Aorta (tissue), 5 donors: ENCODE data around the gene PRSS36. TPM values are rescaled to one million over a fixed set of nuclear protein-coding genes. Genes with fewer than 3 reads are reported as not detected.

ENCODE experiments used
- ATAC-seq: fragments of 200-7000 bp; cut with Tn5 transposase; one replicate; pipeline ENCODE4 v1.9.1; 2022; ENCODE audit warnings: moderate library complexity; ENCODE audit not compliant: low FRiP score
- DNase-seq, 2 donors: peaks; one replicate each; pipeline ENCODE4 v3.0.0-alpha.2; 2020
- H3K27ac ChIP-seq, 2 donors: one replicate each; pipeline ENCODE4 v1.5.1; 2013; ENCODE audit warnings: low read length in 2 of 2, mild to moderate bottlenecking in 2 of 2, moderate library complexity in 2 of 2, control low read depth in 1 of 2, inconsistent platforms in 1 of 2, low read depth in 1 of 2
- H3K27me3 ChIP-seq, 2 donors: one replicate each; pipeline ENCODE4 v1.6.1; 2013; ENCODE audit warnings: control low read depth in 1 of 2, low read length in 1 of 2, mild to moderate bottlenecking in 1 of 2, moderate library complexity in 1 of 2; ENCODE audit not compliant: insufficient read depth in 2 of 2, control insufficient read depth in 1 of 2
- H3K36me3 ChIP-seq, 2 donors: one replicate each; pipeline ENCODE4 v1.6.1; 2013; ENCODE audit warnings: control low read depth in 1 of 2, low read length in 1 of 2, mild to moderate bottlenecking in 1 of 2; ENCODE audit not compliant: insufficient read depth in 2 of 2, control insufficient read depth in 1 of 2
- H3K4me1 ChIP-seq, 2 donors: one replicate each; pipeline ENCODE4 v1.6.1; 2013; ENCODE audit warnings: low read length in 2 of 2, control low read depth in 1 of 2, mild to moderate bottlenecking in 1 of 2, moderate library complexity in 1 of 2; ENCODE audit not compliant: insufficient read depth in 2 of 2, control insufficient read depth in 1 of 2
- H3K4me3 ChIP-seq, 2 donors: one replicate each; pipeline ENCODE4 v1.5.1; 2013; ENCODE audit warnings: low read length in 2 of 2, control low read depth in 1 of 2, mild to moderate bottlenecking in 1 of 2
- H3K9me3 ChIP-seq: one replicate; pipeline ENCODE4 v1.6.1; 2013; ENCODE audit warnings: mild to moderate bottlenecking, low read length; ENCODE audit not compliant: control insufficient read depth
- WGBS, 2 donors: extraction: QIAGEN DNeasy Blood & Tissue Kit; methylation state at CpG; one replicate each; pipeline ENCODE4 v1.1.7; 2013; 5-methylcytosine and 5-hydroxymethylcytosine counted together
- intact Hi-C, 2 donors: fragments of 100-400 bp; cut with DNase I; formaldehyde crosslinking; loops; one replicate each; pipeline versions ENCODE4 v1.14.2 to v1.15.0; 2022
- polyA plus RNA-seq, 2 donors: library from polyadenylated mRNA; stranded (reverse); fragments of 200-250 nt; gene quantifications; one replicate each; pipeline ENCODE4 v1.2.3, GENCODE V29; 2013
- total RNA-seq, 2 donors: library from RNA; stranded (reverse); fragmentation: NEBNext Ultra II Directional; extraction: Animal tissue kit (Norgen Biotek cat#: 25700); gene quantifications; one replicate each; pipeline ENCODE4 v1.2.1, GENCODE V29; 2021
- donor health status: healthy with polysubstance abuse.
- donor health status: Bipolar disorder and iron deficiency.
- donor health status: DM: no; HTN: no; CAD: no.
- donor health status: DM: no; HTN: no; CAD: no.
- donor health status: DM: yes; HTN: yes; CAD: no.

PRSS36 gene
- total and polyA plus RNA-seq, 4 donors = 3.5 to 8.8 (median 4.7) TPM

GRCh38 chr16:31128711-31129567, 20.9 kb downstream of the PRSS36 start:
- intact Hi-C loops = no loop called here
- DNase-seq = peak in 1 of 2 donors; percentile 70
- 80 to 83% methylated on average over 14 of the region's 14 CpGs for WGBS, 2 donors
- H3K9me3 ChIP-seq = no peaks in the 10 kb centered on the region
- no peaks in the 10 kb centered on the region for H3K27me3 ChIP-seq
- peak; percentile 45 for ATAC-seq
- H3K4me1 ChIP-seq = no peaks in the 10 kb centered on the region
- H3K36me3 ChIP-seq = peaks cover 0 to 8% of the 10 kb centered on the region in 2 donors
- no peak overlapping the region for H3K4me3 ChIP-seq
- no peak overlapping the region for H3K27ac ChIP-seq

GRCh38 chr16:31127182-31127581, 22.7 kb downstream of the PRSS36 start:
- H3K4me3 ChIP-seq = no peak overlapping the region
- ATAC-seq (no peak), DNase-seq (no peak)
- H3K36me3 ChIP-seq = peaks cover 0 to 8% of the 10 kb centered on the region in 2 donors
- H3K4me1 ChIP-seq = no peaks in the 10 kb centered on the region
- H3K27ac ChIP-seq = no peak overlapping the region
- intact Hi-C loops = no loop called here
- H3K27me3 ChIP-seq = no peaks in the 10 kb centered on the region
- H3K9me3 ChIP-seq = no peaks in the 10 kb centered on the region
- WGBS, 2 donors = 91 to 92% methylated on average over 13 of the region's 13 CpGs

GRCh38 chr16:31125844-31126243, 24.0 kb downstream of the PRSS36 start:
- intact Hi-C loops = no loop called here
- no peak overlapping the region for H3K4me3 ChIP-seq
- no peaks in the 10 kb centered on the region for H3K4me1 ChIP-seq
- ATAC-seq = no peak
- 93 to 95% methylated on average over 3 of the region's 3 CpGs for WGBS, 2 donors
- H3K9me3 ChIP-seq = no peaks in the 10 kb centered on the region
- H3K36me3 ChIP-seq = peaks cover 2 to 5% of the 10 kb centered on the region in 2 donors
- no peaks in the 10 kb centered on the region for H3K27me3 ChIP-seq
- no peak overlapping the region for H3K27ac ChIP-seq
- DNase-seq = no peak

- H3K9me3 ChIP-seq = no peaks in the 10 kb centered on the region
- 90 to 92% methylated on average over 16 of the region's 16 CpGs for WGBS, 2 donors
- no peak overlapping the region for H3K27ac ChIP-seq
- H3K36me3 ChIP-seq = peaks cover 1 to 5% of the 10 kb centered on the region in 2 donors
- H3K4me1 ChIP-seq = peaks cover 0 to 4% of the 10 kb centered on the region in 2 donors
- intact Hi-C loops = no loop called here
- ATAC-seq = no peak
- no peaks in the 10 kb centered on the region for H3K27me3 ChIP-seq
- DNase-seq = no peak
- no peak overlapping the region for H3K4me3 ChIP-seq
Observed at GRCh38 chr16:31120129-31120528, 29.7 kb downstream of the PRSS36 start.

- no peaks in the 10 kb centered on the region for H3K9me3 ChIP-seq
- H3K27me3 ChIP-seq = no peaks in the 10 kb centered on the region
- peaks cover 0 to 4% of the 10 kb centered on the region in 2 donors for H3K4me1 ChIP-seq
- no peak for ATAC-seq
- H3K27ac ChIP-seq = peak overlapping the region; percentile 84 to 93
- peaks cover 1 to 5% of the 10 kb centered on the region in 2 donors for H3K36me3 ChIP-seq
- WGBS, 2 donors = 49 to 53% methylated on average over 9 of the region's 9 CpGs
- no peak for DNase-seq
- peak overlapping the region; percentile 34 to 77 for H3K4me3 ChIP-seq
- intact Hi-C loops = no loop called here
Observed at GRCh38 chr16:31118223-31119155, 31.4 kb downstream of the PRSS36 start.

GRCh38 chr16:31117384-31118222, 32.3 kb downstream of the PRSS36 start, which contains the start of gene KAT8:
Gene KAT8, plus strand, starts transcription at chr16:31117664. Its CDS starts 18 bp downstream, at chr16:31117682.
- no peaks in the 10 kb centered on the region for H3K9me3 ChIP-seq

GRCh38 chr16:31114468-31114867, 35.4 kb downstream of the PRSS36 start:
- DNase-seq (no peak), ATAC-seq (no peak)
- 56 to 67% methylated on average over 8 of the region's 8 CpGs for WGBS, 2 donors
- no peaks in the 10 kb centered on the region for H3K36me3 ChIP-seq
- no peak overlapping the region for H3K27ac ChIP-seq
- peaks cover 0 to 4% of the 10 kb centered on the region in 2 donors for H3K4me1 ChIP-seq
- H3K27me3 ChIP-seq = no peaks in the 10 kb centered on the region
- H3K4me3 ChIP-seq = no peak overlapping the region
- intact Hi-C loops = no loop called here
- H3K9me3 ChIP-seq = no peaks in the 10 kb centered on the region

More at GRCh38 chr16:31117384-31118222, 32.3 kb downstream of the PRSS36 start, which contains the start of gene KAT8:
- intact Hi-C loops = loop anchor here in 1 of 2 donors (1.0 kb wide), 1 partner anchor 43 kb away; the partner anchor contains the start of genes ZNF646 and ZNF668
- peaks cover 0 to 4% of the 10 kb centered on the region in 2 donors for H3K4me1 ChIP-seq
- H3K27ac ChIP-seq = peak within 1 kb of the TSS; percentile 84 to 94
- 1% methylated on average over 42 to 68 of the region's 68 CpGs for WGBS, 2 donors
- ATAC-seq (peak; percentile 97), DNase-seq (peak; percentile 99)
- H3K4me3 ChIP-seq = peak within 1 kb of the TSS; percentile 63 to 94
- H3K27me3 ChIP-seq = no peaks in the 10 kb centered on the region
- peaks cover 1 to 5% of the 10 kb centered on the region in 2 donors for H3K36me3 ChIP-seq
